ENCODE measurements around the gene ARHGAP15.

The ARHGAP15 gene

DNA sequence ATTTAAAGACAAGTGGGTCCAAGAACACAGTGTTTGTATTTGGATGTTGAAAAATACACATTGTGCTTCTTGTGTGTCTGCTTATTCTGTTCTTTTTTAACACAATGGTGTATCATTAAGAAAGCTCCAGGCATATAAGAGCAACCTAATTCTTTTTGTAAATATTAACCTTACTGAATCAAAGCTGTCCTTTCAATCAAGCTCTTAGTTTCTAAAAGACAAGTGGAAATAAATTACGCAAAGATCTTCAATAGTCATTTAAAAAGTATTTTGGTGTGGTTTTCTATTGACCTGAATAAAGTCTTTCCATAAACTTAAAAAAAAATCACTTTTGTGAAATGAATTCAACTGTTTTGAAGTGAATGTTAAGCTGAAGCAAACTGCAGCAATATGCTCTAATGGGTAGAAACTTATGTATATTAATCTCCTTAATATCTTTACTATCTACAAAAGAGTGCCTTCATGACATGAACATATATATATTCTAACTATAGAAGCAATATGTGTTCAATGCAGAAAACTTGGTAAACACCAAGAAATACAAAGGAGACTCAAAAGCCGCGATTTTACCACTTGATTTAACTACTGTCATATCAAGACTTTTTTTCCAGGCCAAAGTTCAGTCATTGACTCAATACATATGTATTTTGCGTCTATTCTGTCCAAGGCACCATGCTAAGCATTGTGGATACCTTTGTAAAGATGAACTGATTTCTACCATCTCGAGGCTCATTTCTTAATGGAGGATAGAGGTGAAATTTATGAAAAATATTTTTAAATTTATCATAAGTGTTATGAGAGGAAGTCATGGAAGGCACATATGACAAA, 97.7 kb downstream of the ARHGAP15 start:
- no peak for DNase-seq (ENCODE audit: low read depth)

- DNase-seq (ENCODE audit: low read depth): no peak
Observed at GRCh38 chr2:143229411-143229810, 100.2 kb downstream of the ARHGAP15 start.

GRCh38 chr2:143229952-143230351, 100.7 kb downstream of the ARHGAP15 start:
- no peak for DNase-seq (ENCODE audit: low read depth)

- no peak for DNase-seq (ENCODE audit: low read depth)
Observed at GRCh38 chr2:143230506-143231253, 101.5 kb downstream of the ARHGAP15 start.

DNA sequence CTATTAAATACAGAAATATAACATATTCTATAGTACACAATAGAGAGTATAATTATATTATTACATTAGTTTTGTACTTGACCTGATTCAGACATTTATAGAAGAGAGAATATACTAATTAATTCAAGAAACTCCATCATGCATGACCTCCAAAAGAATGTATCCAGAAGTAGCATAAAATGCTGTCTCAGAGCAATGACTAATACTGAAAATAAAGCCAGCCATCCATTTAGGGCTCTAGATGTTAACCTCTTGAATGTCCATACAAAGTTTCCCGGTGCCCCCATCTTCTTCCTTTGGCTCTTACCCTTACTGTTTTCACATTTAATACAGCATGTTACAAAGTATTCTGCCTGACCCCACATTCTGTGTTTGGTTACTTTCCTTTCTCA, 102.0 kb downstream of the ARHGAP15 start:
- DNase-seq (ENCODE audit: low read depth): no peak

- no peak for DNase-seq (ENCODE audit: low read depth)
Observed at GRCh38 chr2:143237146-143237777, 108.0 kb downstream of the ARHGAP15 start.

DNA sequence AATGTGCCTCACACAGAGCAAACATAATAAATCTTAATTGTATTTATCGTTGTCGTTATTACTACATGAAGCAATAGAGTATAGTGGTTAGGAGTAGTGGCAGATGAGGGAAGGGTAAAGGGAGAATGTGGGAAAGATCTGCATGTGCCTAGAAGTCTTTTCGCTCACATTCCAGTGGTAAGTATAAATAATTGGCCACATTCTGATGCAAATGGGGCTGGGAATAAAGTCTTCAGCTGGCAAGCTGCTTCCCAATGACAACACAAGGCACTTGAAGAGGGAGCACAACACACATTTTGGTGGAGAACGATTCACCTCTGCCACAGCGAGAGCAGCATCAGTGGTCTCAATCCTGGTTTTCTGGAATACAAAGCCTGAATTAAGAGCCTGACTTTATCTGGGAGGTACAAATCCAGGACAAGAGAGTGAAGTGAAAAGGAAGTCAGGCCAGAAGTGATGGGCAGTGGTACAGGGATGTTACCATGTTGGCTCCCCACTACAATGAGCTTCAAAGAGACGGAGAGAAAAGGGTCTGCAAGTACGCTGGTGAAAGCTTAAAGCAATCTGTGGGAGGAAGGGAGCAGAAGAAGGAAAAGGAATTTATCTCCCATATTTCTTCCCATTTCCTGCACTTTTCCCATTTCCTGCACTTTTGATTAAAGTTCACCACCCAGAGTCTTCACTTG, 112.3 kb downstream of the ARHGAP15 start:
- DNase-seq (ENCODE audit: low read depth): no peak

DNA sequence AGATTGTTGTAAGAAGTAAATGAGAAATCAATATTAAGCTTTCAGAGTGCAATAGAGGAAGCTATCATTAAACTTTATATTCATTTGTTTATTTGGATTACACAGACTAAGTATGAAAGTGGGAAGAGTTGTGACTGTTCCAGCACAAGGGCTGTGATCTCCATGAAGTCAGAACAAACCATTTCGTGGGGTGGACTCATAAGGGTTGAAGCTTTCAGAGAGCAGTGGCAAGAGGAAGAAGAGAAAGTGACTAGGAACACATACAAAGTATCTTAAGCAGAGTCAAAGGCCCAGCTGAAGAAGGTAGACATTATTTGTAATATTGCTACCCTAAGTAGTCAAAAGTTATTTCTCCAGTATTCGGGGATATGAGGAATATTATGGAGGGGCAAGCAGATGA, 117.0 kb downstream of the ARHGAP15 start:
- no peak for DNase-seq (ENCODE audit: low read depth)

DNA sequence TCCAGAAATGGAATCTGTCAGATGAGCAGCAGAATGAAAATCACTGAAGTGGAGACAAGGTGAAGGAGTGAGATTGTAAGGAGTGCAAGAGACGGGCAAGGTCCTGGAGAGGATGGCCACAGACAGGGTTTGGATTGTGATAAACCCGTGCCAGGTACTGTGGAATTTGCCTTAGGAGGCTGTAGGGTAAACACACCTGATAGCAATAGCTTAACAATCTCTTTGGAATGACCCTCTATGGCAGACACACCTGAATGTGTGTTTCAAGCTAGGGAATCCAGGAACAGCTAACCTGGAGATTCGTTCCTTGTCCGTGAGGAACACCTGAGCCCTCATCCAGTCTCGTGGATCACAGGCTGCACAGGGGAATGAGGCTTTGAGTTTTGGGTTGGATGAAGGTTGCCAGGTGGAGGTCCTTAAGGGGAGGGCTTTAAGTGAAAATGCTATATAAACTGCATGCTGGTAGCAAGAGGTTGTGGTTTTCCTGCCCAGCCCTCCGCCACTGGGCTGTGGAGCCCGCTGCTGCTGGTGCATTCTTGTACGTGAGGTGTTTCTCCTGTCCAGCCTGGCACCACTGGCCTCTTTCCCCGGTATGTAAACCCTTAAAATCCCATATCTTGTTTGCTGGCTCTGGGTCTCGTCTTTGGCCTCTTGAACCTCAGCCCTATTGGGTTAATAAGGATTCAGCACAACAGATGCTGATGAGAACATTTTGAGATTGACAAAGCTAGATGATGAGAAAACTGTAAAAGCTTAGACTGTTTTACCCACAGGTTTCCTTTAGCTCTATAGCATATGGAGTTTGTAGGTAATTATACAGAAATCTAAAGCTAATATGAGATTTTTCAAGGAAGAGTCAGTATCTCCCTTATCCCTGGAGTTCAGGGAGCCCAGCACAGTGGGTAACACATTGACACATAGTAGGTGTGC, 117.9 kb downstream of the ARHGAP15 start:
- DNase-seq (ENCODE audit: low read depth): no peak

DNA sequence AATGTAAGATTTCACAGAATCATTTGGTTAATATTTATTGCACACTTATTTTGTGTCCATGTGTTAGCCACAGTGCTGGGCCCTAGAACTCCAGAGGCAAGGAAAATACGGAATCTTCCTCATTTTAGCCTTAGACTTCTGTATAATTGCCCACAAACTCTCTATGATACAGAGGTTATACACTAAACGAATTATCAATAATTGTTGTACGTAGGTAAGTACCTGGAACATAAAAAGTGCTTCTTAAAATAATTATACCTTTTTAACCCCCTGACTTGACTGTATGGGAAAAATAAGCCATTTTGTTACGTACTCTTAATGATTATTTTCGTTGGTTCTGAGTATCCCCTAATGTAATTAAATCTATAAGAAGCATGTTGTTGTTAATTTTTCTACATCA, 119.4 kb downstream of the ARHGAP15 start:
- DNase-seq (ENCODE audit: low read depth): no peak

GRCh38 chr2:143251681-143252080, 122.5 kb downstream of the ARHGAP15 start:
- DNase-seq (ENCODE audit: low read depth): no peak

DNA sequence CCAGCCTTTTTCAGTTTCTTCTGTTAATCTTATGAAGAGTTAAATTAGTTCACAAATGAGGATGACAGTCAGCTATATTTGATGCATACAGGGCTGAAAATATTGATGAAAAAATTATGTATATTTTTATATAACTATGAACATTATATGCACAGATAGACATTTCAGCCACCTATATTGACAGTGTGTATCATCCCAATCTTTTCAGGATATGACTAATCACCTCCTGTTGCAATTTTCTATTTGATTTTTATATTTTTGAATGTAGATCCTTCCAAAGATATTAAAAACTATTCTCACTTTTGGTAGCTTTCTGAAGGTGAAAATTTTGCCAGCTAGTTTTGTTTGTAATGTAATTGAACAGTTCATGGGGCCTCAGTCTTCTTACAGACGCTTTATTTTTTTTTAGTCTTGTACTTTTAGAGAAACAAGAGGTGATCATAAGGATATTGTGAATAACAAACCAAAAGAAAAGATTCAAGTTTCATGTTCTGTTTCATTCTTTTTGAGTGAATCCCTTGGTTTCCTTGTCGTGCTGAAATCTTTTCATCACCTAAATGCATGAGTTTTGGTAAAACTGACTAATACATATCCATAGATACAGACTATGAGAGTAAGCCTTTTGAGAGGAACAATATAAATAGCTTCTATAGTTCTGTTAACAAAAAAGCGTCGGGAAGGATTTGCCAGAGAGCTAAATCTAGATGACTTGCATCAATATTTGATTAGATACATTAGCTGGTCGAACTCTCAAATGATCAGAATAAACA, 123.1 kb downstream of the ARHGAP15 start:
- DNase-seq (ENCODE audit: low read depth): no peak

- no peak for DNase-seq (ENCODE audit: low read depth)
Observed at GRCh38 chr2:143254110-143254509, 124.9 kb downstream of the ARHGAP15 start.

DNA sequence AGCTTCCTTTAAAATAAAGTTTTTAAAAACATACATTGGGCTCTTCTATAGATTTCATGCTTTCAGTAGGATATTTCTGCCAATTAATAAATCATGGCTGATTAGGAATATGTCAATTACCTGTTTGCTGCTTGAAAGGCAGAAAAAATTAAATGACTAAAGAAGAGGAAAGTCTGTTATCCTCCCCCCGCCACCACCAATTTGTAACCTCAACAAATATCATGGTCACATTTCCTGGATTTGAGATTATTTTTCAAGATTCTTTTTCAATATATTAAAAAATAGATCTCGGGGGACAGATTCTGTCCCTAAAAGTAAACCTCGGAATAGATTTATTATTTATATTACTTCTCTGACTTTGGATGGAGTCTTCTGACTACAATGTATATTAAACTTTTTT, 125.9 kb downstream of the ARHGAP15 start:
- no peak for DNase-seq (ENCODE audit: low read depth)

DNA sequence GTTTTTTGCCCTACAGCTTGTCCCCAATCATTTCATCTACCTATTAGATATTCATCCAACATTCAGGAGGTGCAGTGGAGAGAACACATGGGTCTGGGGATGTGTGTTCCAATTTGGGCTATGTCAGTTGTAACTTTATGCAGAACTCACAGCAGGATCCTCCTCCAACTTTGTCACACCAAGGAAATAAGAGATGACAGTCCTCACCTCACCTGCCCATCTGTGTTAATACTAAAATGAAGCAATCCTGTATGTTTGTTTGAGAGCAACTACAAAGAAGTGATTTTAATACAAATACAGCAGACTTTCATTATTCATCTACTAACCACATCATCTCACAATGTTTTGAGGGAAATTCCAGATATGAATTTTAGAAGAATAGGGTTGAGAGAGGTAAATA, 126.7 kb downstream of the ARHGAP15 start:
- no peak for DNase-seq (ENCODE audit: low read depth)

- no peak for DNase-seq (ENCODE audit: low read depth)
Observed at GRCh38 chr2:143258126-143258892, 129.1 kb downstream of the ARHGAP15 start.

DNA sequence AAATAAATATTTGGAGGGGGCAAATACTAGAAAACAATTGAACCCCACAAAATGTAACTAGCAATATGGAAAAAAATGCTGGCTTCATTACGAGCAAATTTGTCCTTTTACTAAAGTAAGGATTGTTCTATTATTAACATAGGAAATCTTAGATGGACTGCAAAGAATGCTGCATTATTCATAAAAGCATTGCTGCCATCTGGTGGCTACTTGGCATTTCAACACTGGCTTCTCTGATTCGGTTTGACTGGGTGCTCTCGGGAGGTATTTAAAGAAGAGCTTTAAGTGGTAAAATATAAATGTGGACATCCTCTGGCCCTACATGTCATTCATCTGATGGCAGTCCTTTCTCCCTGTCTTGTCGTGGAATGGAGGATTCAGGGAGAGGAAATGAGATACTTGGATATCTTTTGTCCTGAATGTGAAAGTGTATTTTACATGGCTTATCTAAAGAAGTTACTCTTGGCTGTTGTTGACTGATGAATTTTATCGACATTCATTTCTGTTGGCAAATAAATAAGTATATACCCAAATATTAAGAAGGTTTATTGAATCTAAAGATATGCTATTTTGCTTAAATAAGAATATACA, 130.2 kb downstream of the ARHGAP15 start:
- peak; percentile 38 for DNase-seq (ENCODE audit: low read depth)

GRCh38 chr2:143261986-143262385, 132.8 kb downstream of the ARHGAP15 start:
- no peak for DNase-seq (ENCODE audit: low read depth)

- no peak for DNase-seq (ENCODE audit: low read depth)
Observed at GRCh38 chr2:143262389-143262788, 133.2 kb downstream of the ARHGAP15 start.
